ENCODE data around the gene B3GALNT1. TPM values are rescaled to one million over a fixed set of nuclear protein-coding genes. Genes with fewer than 3 reads are reported as not detected.

B3GALNT1 gene
- total RNA-seq, 4 donors from 2014 or later = 0.18 to 0.81 TPM; not detected in 2

DNA sequence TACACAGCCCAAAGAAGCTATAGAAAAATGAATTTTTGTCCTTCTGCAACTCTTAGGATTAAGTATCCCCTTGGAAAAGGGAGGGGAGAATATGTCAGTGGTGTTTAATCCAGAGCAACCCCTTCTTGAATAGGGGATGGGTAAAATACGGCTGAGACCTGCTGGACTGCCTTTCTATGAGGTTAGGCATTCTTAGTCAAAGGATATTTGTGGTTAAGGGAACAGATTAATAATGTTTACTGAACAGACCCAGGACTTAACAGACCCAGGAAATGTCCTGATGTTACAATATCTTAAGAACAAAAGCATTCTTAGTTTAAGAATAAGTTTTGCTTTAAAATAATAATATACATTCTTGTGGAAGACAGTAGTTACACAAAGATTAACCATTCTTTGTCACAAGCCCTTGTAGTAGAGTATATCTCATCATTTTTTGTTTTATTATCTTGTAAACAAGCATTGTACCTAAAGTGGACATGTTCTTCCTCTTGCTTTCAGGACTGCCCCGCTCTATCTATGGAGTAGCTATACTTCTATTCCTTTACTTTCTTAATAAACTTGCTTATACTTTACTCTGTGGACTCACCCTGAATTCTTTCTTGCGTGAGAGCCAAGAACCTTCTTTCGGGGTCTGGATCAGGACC lies 43.8 kb upstream of the B3GALNT1 start:
- ATAC-seq (no peak), DNase-seq (no peak)
- H3K4me1 ChIP-seq = no peaks in the 10 kb centered on the region
- in situ Hi-C loops (cut with MboI; ENCODE audit: low sequenced_read_pairs in 4 of 4) = no loop called here
- TF ChIP-seq POLR2A (IDR thresholded peaks at IDR 0.05) = no peak
- TF ChIP-seq, protein P1, sequence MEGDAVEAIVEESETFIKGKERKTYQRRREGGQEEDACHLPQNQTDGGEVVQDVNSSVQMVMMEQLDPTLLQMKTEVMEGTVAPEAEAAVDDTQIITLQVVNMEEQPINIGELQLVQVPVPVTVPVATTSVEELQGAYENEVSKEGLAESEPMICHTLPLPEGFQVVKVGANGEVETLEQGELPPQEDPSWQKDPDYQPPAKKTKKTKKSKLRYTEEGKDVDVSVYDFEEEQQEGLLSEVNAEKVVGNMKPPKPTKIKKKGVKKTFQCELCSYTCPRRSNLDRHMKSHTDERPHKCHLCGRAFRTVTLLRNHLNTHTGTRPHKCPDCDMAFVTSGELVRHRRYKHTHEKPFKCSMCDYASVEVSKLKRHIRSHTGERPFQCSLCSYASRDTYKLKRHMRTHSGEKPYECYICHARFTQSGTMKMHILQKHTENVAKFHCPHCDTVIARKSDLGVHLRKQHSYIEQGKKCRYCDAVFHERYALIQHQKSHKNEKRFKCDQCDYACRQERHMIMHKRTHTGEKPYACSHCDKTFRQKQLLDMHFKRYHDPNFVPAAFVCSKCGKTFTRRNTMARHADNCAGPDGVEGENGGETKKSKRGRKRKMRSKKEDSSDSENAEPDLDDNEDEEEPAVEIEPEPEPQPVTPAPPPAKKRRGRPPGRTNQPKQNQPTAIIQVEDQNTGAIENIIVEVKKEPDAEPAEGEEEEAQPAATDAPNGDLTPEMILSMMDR (IDR thresholded peaks at IDR 0.05 in 4 of 5, conservative IDR thresholded peaks at IDR 0.05 in 1 of 5) = no peak
- H3K27me3 ChIP-seq = no peaks in the 10 kb centered on the region
- H3K9me3 ChIP-seq = no peaks in the 10 kb centered on the region
- H3K4me3 ChIP-seq = no peak overlapping the region
- intact Hi-C loops (cut with DNase I; ENCODE audit: low total_unique reads) = no loop called here
- H3K27ac ChIP-seq = no peak overlapping the region
- no peaks in the 10 kb centered on the region for H3K36me3 ChIP-seq

DNA sequence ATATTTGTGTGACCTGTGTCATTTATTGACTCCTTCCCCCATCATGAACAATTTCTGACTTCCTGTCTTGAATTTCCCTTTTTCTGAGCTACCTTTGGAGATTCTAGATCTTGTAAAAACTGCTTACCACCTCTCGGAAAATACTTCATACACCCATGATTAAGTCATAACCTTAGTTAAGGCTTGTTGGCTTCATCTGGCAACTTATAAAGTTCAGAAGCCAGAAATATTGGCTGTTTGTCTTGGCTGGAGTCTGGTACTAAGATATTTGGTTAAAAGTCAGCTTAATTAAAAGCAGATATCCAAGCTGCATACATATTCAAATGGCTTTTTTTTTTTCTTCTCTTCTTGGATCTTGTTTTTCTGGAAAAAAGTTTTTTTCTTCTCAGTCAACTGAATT lies 37.3 kb upstream of the B3GALNT1 start:
- in situ Hi-C loops (cut with MboI; ENCODE audit: low sequenced_read_pairs in 4 of 4) = no loop called here
- Histone ChIP-seq H3K4me3 (no peak overlapping the region), H3K4me1 (no peaks in the 10 kb centered on the region), H3K27me3 (no peaks in the 10 kb centered on the region), H3K36me3 (no peaks in the 10 kb centered on the region), H3K9me3 (no peaks in the 10 kb centered on the region), H3K27ac (no peak overlapping the region)
- no peak for DNase-seq
- no peak for ATAC-seq
- intact Hi-C loops (cut with DNase I; ENCODE audit: low total_unique reads) = no loop called here
- TF ChIP-seq POLR2A (IDR thresholded peaks at IDR 0.05) = no peak
- TF ChIP-seq, protein P1 (IDR thresholded peaks at IDR 0.05 in 4 of 5, conservative IDR thresholded peaks at IDR 0.05 in 1 of 5) = no peak

GRCh38 chr3:161139686-161140085 lies 34.5 kb upstream of the B3GALNT1 start:
- H3K27ac ChIP-seq = no peak overlapping the region
- no peak overlapping the region for H3K4me3 ChIP-seq
- DNase-seq (no peak), ATAC-seq (no peak)
- in situ Hi-C loops (cut with MboI; ENCODE audit: low sequenced_read_pairs in 4 of 4) = no loop called here
- intact Hi-C loops (cut with DNase I; ENCODE audit: low total_unique reads) = no loop called here
- H3K4me1 ChIP-seq = no peaks in the 10 kb centered on the region
- H3K36me3 ChIP-seq = no peaks in the 10 kb centered on the region
- TF ChIP-seq, protein P1 (IDR thresholded peaks at IDR 0.05 in 4 of 5, conservative IDR thresholded peaks at IDR 0.05 in 1 of 5) = no peak
- no peak for TF ChIP-seq POLR2A (IDR thresholded peaks at IDR 0.05)
- no peaks in the 10 kb centered on the region for H3K9me3 ChIP-seq
- no peaks in the 10 kb centered on the region for H3K27me3 ChIP-seq

DNA sequence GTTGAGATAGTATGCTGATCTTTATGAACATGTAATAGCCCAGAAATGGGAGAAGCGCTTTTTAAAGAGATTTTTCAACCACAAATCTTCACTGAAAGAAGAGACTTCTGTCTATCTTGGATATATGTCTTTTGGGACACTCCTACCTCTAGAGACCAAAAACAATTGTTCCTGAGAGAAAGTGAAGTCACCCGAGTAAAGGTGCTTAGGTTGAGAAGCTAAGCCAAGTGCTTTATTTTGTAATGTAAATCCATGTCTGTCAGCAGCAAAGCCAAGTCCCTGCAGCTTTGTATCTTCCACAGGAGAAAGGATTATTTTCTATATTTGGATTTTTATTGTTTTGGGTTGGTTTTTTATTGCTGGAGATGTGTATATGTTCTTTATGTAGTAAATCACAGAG lies 32.1 kb upstream of the B3GALNT1 start:
- no peak overlapping the region for H3K27ac ChIP-seq
- H3K27me3 ChIP-seq = no peaks in the 10 kb centered on the region
- intact Hi-C loops (cut with DNase I; ENCODE audit: low total_unique reads) (no loop called here), in situ Hi-C loops (cut with MboI; ENCODE audit: low sequenced_read_pairs in 4 of 4) (no loop called here)
- H3K4me3 ChIP-seq = no peak overlapping the region
- no peak for ATAC-seq
- H3K36me3 ChIP-seq = no peaks in the 10 kb centered on the region
- no peaks in the 10 kb centered on the region for H3K4me1 ChIP-seq
- no peak for TF ChIP-seq POLR2A (IDR thresholded peaks at IDR 0.05)
- TF ChIP-seq, protein P1 (IDR thresholded peaks at IDR 0.05 in 4 of 5, conservative IDR thresholded peaks at IDR 0.05 in 1 of 5) = no peak
- DNase-seq = no peak
- H3K9me3 ChIP-seq = no peaks in the 10 kb centered on the region

GRCh38 chr3:161132391-161132790 lies 27.2 kb upstream of the B3GALNT1 start:
- intact Hi-C loops (cut with DNase I; ENCODE audit: low total_unique reads) = no loop called here
- ATAC-seq (no peak), DNase-seq (no peak)
- H3K4me3 ChIP-seq = no peak overlapping the region
- H3K4me1 ChIP-seq = no peaks in the 10 kb centered on the region
- H3K36me3 ChIP-seq = no peaks in the 10 kb centered on the region
- in situ Hi-C loops (cut with MboI; ENCODE audit: low sequenced_read_pairs in 4 of 4) = no loop called here
- H3K27me3 ChIP-seq = no peaks in the 10 kb centered on the region
- no peak for TF ChIP-seq POLR2A (IDR thresholded peaks at IDR 0.05)
- TF ChIP-seq, protein P1 (IDR thresholded peaks at IDR 0.05 in 4 of 5, conservative IDR thresholded peaks at IDR 0.05 in 1 of 5) = no peak
- H3K9me3 ChIP-seq = no peaks in the 10 kb centered on the region
- H3K27ac ChIP-seq = no peak overlapping the region

All from gastrocnemius medialis (tissue), 4 donors.